Measurements from ENCODE around the gene GADD45B. TPM values are rescaled to one million over a fixed set of nuclear protein-coding genes. Genes with fewer than 3 reads are reported as not detected.

Gene GADD45B
- total RNA-seq, 3 donors from 2014 or later (not counting 1 experiment from before 2014, with no cell fraction given) = 198 to 247 (median 212) TPM

- Histone ChIP-seq H3K4me1 (ENCODE audit: control insufficient read depth, insufficient read depth, low read length) (peaks cover 21% of the 10 kb centered on the region), H3K27ac (ENCODE audit: low read length) (no peak overlapping the region), H3K27me3 (ENCODE audit: control insufficient read depth, insufficient read depth, low read length) (peaks cover 7% of the 10 kb centered on the region), H3K36me3 (ENCODE audit: control insufficient read depth, insufficient read depth, low read length) (no peaks in the 10 kb centered on the region), H3K9me3 (ENCODE audit: control insufficient read depth, insufficient read depth, low read length) (peaks cover 8% of the 10 kb centered on the region), H3K4me3 (ENCODE audit: low read length) (no peak overlapping the region)
- Mint-ChIP-seq H3K27ac (no peak overlapping the region), H3K36me3 (no peaks in the 10 kb centered on the region), H3K9me3 (peaks cover 0 to 3% of the 10 kb centered on the region in 2 donors), H3K4me3 (no peak overlapping the region), H3K27me3 (ENCODE audit: low read depth in 2 of 2) (peaks cover under 1 to 4% of the 10 kb centered on the region in 2 donors), H3K4me1 (peaks cover under 1 to 3% of the 10 kb centered on the region in 2 donors)
- WGBS (ENCODE audit: insufficient coverage) = 90% methylated on average over 13 of the region's 13 CpGs
- DNase-seq (no peak), ATAC-seq (no peak)
- no peak for TF ChIP-seq CTCF (IDR thresholded peaks at IDR 0.05)
- intact Hi-C loops (cut with micrococcal nuclease) = no loop called here
Observed at GRCh38 chr19:2484178-2484937, 8.4 kb downstream of the GADD45B start.

GRCh38 chr19:2485428-2485827 lies 9.5 kb downstream of the GADD45B start:
- peaks cover 8% of the 10 kb centered on the region for H3K9me3 ChIP-seq (ENCODE audit: control insufficient read depth, insufficient read depth, low read length)
- Mint-ChIP-seq H3K4me1 (peaks cover 6% of the 10 kb centered on the region in 2 donors), H3K9me3 (peaks cover 0 to 3% of the 10 kb centered on the region in 2 donors), H3K27me3 (ENCODE audit: low read depth in 2 of 2) (peaks cover 7 to 11% of the 10 kb centered on the region in 2 donors), H3K4me3 (no peak overlapping the region), H3K36me3 (no peaks in the 10 kb centered on the region), H3K27ac (no peak overlapping the region)
- ATAC-seq = no peak
- no peak overlapping the region for H3K4me3 ChIP-seq (ENCODE audit: low read length)
- H3K36me3 ChIP-seq (ENCODE audit: control insufficient read depth, insufficient read depth, low read length) = no peaks in the 10 kb centered on the region
- intact Hi-C loops (cut with micrococcal nuclease) = no loop called here
- peaks cover 13% of the 10 kb centered on the region for H3K27me3 ChIP-seq (ENCODE audit: control insufficient read depth, insufficient read depth, low read length)
- peaks cover 19% of the 10 kb centered on the region for H3K4me1 ChIP-seq (ENCODE audit: control insufficient read depth, insufficient read depth, low read length)
- 83% methylated on average over 8 of the region's 8 CpGs for WGBS (ENCODE audit: insufficient coverage)
- no peak for DNase-seq
- H3K27ac ChIP-seq (ENCODE audit: low read length) = no peak overlapping the region
- TF ChIP-seq CTCF (IDR thresholded peaks at IDR 0.05) = no peak

- H3K4me1 ChIP-seq (ENCODE audit: control insufficient read depth, insufficient read depth, low read length) = peaks cover 31% of the 10 kb centered on the region
- H3K9me3 ChIP-seq (ENCODE audit: control insufficient read depth, insufficient read depth, low read length) = peaks cover 8% of the 10 kb centered on the region
- peaks cover 25% of the 10 kb centered on the region for H3K27me3 ChIP-seq (ENCODE audit: control insufficient read depth, insufficient read depth, low read length)
- ATAC-seq = no peak
- intact Hi-C loops (cut with micrococcal nuclease) = no loop called here
- Mint-ChIP-seq H3K36me3 (no peaks in the 10 kb centered on the region), H3K27me3 (ENCODE audit: low read depth in 2 of 2) (peaks cover 7 to 25% of the 10 kb centered on the region in 2 donors), H3K4me1 (peaks cover 6% of the 10 kb centered on the region in 2 donors), H3K27ac (no peak overlapping the region), H3K9me3 (peaks cover 0 to 3% of the 10 kb centered on the region in 2 donors), H3K4me3 (no peak overlapping the region)
- DNase-seq = no peak
- no peak for TF ChIP-seq CTCF (IDR thresholded peaks at IDR 0.05)
- no peak overlapping the region for H3K4me3 ChIP-seq (ENCODE audit: low read length)
- H3K36me3 ChIP-seq (ENCODE audit: control insufficient read depth, insufficient read depth, low read length) = no peaks in the 10 kb centered on the region
- H3K27ac ChIP-seq (ENCODE audit: low read length) = no peak overlapping the region
- WGBS (ENCODE audit: insufficient coverage) = 91% methylated on average over 12 of the region's 12 CpGs
Observed at GRCh38 chr19:2487090-2487489, 11.2 kb downstream of the GADD45B start.

Data from natural killer cell (primary cell).